NB4 (cell line): Measurements from ENCODE around the gene SECISBP2L.

ENCODE experiments used
- CTCF ChIP-seq: IDR thresholded peaks from one replicate; pipeline ENCODE4 v1.5.1; 2012; ENCODE audit warnings: low read depth, low read length
- MAX ChIP-seq: IDR thresholded peaks from 2 replicates; pipeline ENCODE4 v1.6.1; 2011; ENCODE audit warnings: low read depth, low read length

DNA sequence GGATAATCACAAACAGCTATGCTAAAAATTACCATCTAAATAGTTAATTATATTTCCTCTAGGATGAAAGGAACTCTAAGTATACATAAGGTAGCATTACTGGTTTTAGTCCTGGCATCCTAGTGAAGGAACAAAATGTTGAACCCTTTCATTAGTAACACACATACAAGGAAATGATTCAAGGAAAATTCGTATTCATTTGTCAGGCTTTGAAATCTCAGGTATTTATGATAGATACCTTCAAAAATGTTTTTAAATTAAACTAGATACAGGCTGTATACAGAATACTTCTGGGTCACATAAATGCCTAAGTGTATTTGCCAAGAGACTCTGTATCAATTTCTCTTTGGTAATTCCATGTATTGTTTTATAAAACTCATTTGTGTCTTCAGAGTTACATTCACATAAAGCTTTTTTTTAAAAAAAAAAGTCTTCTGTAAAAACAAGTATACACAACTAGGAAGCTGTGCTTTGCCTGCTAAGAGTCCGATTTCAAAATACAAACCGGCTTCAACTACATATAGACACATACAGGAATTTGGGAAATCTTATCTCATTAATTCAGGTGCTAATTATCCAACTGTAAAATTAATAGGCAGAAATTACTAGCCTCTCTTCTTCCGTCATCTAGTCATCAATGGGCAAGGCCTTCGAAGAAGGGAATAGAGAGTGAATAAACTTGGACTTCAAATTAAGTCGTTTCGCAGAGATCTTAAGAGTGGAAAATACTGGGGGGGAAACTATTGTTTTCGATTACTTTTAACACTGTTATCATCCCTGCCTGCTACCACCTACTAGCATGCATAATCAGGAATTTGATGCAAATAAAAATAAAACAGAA lies 1.3 kb downstream of the SECISBP2L start:
- TF ChIP-seq CTCF: no peak
- no peak for TF ChIP-seq MAX
